ENCODE data around the gene PDZRN3. TPM values are rescaled to one million over a fixed set of nuclear protein-coding genes. Genes with fewer than 3 reads are reported as not detected.

PDZRN3 gene
- total RNA-seq, 1 experiment from 2014 or later: not detected

- Histone ChIP-seq H3K4me1 (ENCODE audit: control insufficient read depth, insufficient read depth, low read length) (no peaks in the 10 kb centered on the region), H3K4me3 (ENCODE audit: low read depth in 2 of 2, low read length in 2 of 2) (no peak overlapping the region), H3K9me3 (ENCODE audit: control insufficient read depth, insufficient read depth, low read depth, low read length) (no peaks in the 10 kb centered on the region), H3K27ac (ENCODE audit: low read length) (no peak overlapping the region), H3K27me3 (ENCODE audit: control insufficient read depth, insufficient read depth, low read length) (no peaks in the 10 kb centered on the region), H3K36me3 (ENCODE audit: control insufficient read depth, insufficient read depth, low read length) (no peaks in the 10 kb centered on the region)
- ChIA-PET POLR2A (no interaction called here), CTCF (no interaction called here)
- ATAC-seq (no peak), DNase-seq (ENCODE audit: low read depth, low spot score) (no peak)
- TF ChIP-seq SIN3A (IDR thresholded peaks at IDR 0.05; ENCODE audit: borderline replicate concordance, insufficient read depth, low read depth, low read length) (no peak), REST (IDR thresholded peaks at IDR 0.05; ENCODE audit: insufficient read depth in 1 of 2, low read depth in 2 of 2, low read length in 1 of 2) (no peak), POLR2AphosphoS5 (IDR thresholded peaks at IDR 0.05; ENCODE audit: low read depth, low read length) (no peak), TCF7L2 (IDR thresholded peaks at IDR 0.05; ENCODE audit: low read depth, low read length) (no peak)
- TF ChIP-seq, protein P1, sequence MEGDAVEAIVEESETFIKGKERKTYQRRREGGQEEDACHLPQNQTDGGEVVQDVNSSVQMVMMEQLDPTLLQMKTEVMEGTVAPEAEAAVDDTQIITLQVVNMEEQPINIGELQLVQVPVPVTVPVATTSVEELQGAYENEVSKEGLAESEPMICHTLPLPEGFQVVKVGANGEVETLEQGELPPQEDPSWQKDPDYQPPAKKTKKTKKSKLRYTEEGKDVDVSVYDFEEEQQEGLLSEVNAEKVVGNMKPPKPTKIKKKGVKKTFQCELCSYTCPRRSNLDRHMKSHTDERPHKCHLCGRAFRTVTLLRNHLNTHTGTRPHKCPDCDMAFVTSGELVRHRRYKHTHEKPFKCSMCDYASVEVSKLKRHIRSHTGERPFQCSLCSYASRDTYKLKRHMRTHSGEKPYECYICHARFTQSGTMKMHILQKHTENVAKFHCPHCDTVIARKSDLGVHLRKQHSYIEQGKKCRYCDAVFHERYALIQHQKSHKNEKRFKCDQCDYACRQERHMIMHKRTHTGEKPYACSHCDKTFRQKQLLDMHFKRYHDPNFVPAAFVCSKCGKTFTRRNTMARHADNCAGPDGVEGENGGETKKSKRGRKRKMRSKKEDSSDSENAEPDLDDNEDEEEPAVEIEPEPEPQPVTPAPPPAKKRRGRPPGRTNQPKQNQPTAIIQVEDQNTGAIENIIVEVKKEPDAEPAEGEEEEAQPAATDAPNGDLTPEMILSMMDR (IDR thresholded peaks at IDR 0.05): no peak
- in situ Hi-C loops (cut with HindIII; ENCODE audit: low pct_unique_long_range_greater_than_20kb, low sequenced_read_pairs): no loop called here
- no TSS peak for BruUV-seq (replicated peaks)
- intact Hi-C loops (cut with micrococcal nuclease; ENCODE audit: unreplicated experiment): no loop called here
Measured at GRCh38 chr3:73352841-73353645, 271.7 kb downstream of the PDZRN3 start.

DNA sequence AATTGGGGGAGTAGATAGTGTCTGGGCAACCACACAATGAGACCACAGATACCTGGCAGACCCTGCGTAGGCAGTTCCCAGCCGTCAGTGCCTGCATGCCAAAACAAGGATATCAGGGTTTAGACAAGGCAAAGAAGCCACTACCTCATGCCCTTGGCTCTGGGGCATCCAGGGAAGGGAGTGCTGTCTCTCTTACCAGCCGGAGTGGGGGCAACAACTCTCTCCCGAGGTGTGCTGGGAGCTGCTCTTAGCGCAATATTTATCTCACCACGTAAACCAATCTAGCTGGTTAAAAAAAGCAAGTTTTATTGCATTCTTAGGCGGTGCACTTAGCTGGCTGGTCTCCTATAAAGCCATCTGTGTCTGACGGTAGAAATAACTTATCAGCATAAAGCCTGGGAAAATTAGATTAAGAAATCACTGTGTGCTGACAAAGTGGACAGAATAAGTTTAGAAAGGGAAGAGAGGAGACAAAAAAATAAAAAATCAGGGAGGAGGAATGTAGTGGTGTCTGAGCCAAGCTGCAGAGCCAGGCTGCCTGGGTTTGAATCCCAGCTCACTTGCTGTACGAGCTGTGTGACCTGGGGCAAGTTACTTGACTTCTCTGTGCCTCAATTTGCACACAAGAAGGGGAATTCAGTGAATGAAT lies 273.2 kb downstream of the PDZRN3 start:
- no TSS peak for BruUV-seq (replicated peaks)
- DNase-seq (ENCODE audit: low read depth, low spot score) (no peak), ATAC-seq (no peak)
- in situ Hi-C loops (cut with HindIII; ENCODE audit: low pct_unique_long_range_greater_than_20kb, low sequenced_read_pairs): no loop called here
- CTCF ChIA-PET: no interaction called here
- TF ChIP-seq SIN3A (IDR thresholded peaks at IDR 0.05; ENCODE audit: borderline replicate concordance, insufficient read depth, low read depth, low read length) (no peak), TCF7L2 (IDR thresholded peaks at IDR 0.05; ENCODE audit: low read depth, low read length) (no peak), POLR2AphosphoS5 (IDR thresholded peaks at IDR 0.05; ENCODE audit: low read depth, low read length) (no peak), REST (IDR thresholded peaks at IDR 0.05; ENCODE audit: insufficient read depth in 1 of 2, low read depth in 2 of 2, low read length in 1 of 2) (no peak)
- TF ChIP-seq, protein P1 (IDR thresholded peaks at IDR 0.05): no peak
- no peaks in the 10 kb centered on the region for H3K27me3 ChIP-seq (ENCODE audit: control insufficient read depth, insufficient read depth, low read length)
- H3K4me3 ChIP-seq (ENCODE audit: low read depth in 2 of 2, low read length in 2 of 2): no peak overlapping the region
- H3K9me3 ChIP-seq (ENCODE audit: control insufficient read depth, insufficient read depth, low read depth, low read length): no peaks in the 10 kb centered on the region
- H3K4me1 ChIP-seq (ENCODE audit: control insufficient read depth, insufficient read depth, low read length): no peaks in the 10 kb centered on the region
- no peaks in the 10 kb centered on the region for H3K36me3 ChIP-seq (ENCODE audit: control insufficient read depth, insufficient read depth, low read length)
- intact Hi-C loops (cut with micrococcal nuclease; ENCODE audit: unreplicated experiment): no loop called here
- POLR2A ChIA-PET: no interaction called here
- H3K27ac ChIP-seq (ENCODE audit: low read length): no peak overlapping the region
